Fibroblast of mammary gland (primary cell): ENCODE measurements around the gene RIN1.

Experiments used
- DNase-seq: peaks from one replicate; pipeline ENCODE4 v3.0.0-alpha.2; 2010; ENCODE audit warnings: low read depth
- H3K4me3 ChIP-seq: 2 replicates; pipeline ENCODE4 v1.5.1; 2011; ENCODE audit warnings: low read depth, mild to moderate bottlenecking, low read length, moderate library complexity; ENCODE audit not compliant: control insufficient read depth
- TF ChIP-seq, protein P1 (sequence below): conservative IDR thresholded peaks from 2 replicates; pipeline ENCODE4 v1.5.1; 2011; ENCODE audit warnings: low read depth, low read length, inconsistent platforms; ENCODE audit not compliant: control insufficient read depth, insufficient read depth

Gene RIN1

DNA sequence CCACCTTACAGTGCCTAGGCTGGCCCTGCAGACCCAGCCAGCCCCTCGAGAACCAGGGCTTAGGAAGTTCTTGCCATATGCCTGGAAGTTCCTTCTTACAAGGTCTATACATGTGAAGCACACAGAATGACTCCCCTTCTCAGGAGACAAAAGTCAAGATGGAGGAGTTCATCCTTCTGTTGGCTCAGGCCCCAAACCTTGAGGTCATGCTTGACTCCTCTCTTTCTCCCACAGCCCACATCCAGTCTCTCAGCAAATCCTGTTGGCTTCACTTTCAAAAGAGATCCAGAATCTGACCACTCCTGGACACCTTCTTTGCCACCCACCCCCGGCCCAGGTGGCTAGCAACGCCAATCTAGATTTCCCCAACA, 17.6 kb downstream of the RIN1 start:
- DNase-seq = peak; percentile 87
- no peak overlapping the region for H3K4me3 ChIP-seq
- TF ChIP-seq, protein P1, sequence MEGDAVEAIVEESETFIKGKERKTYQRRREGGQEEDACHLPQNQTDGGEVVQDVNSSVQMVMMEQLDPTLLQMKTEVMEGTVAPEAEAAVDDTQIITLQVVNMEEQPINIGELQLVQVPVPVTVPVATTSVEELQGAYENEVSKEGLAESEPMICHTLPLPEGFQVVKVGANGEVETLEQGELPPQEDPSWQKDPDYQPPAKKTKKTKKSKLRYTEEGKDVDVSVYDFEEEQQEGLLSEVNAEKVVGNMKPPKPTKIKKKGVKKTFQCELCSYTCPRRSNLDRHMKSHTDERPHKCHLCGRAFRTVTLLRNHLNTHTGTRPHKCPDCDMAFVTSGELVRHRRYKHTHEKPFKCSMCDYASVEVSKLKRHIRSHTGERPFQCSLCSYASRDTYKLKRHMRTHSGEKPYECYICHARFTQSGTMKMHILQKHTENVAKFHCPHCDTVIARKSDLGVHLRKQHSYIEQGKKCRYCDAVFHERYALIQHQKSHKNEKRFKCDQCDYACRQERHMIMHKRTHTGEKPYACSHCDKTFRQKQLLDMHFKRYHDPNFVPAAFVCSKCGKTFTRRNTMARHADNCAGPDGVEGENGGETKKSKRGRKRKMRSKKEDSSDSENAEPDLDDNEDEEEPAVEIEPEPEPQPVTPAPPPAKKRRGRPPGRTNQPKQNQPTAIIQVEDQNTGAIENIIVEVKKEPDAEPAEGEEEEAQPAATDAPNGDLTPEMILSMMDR = no peak

DNA sequence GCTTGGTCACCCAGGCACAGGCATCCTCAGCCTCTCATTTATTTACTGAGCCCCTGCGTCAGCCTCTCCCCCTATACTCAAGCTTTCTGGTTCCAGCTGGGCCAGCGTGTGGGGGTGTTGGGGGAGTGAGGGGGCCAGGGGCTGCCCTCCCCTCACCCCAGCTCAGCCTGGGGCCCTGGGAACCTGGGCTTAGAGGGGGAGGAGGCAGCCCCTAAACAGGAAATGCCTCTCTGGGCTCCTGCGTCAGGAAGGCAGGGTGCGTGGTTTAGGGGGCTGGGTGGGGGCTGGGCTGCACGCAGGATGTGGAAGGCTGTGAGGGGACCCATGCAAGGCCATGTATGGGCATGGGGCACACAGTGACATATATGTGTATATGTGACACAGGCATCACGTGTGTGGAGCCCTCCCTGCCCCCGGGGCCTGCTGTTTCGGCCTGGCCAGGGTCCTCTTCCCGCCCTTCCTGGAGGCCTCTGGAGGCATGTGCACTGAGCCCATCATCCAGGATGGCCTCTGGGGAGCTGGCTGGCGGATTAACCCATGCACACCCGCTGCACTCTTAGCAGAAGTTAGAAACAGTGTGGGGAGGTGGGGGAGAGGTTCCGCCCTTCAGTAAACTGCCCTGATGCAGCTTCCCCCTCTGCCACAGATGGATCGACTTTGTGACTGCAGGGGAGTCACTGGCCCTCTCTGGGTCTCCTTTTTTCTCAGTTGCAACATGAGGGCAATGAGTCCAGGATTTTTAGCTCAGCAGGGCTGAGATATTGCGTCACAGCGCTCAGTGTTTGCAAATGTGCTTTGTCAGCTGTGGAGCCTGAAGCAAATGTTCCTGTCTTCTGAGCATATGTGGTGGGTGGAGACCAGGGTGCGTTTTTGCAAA, 18.3 kb downstream of the RIN1 start:
- TF ChIP-seq, protein P1 = no peak
- DNase-seq = peak; percentile 97
- H3K4me3 ChIP-seq = no peak overlapping the region

- no peak overlapping the region for H3K4me3 ChIP-seq
- DNase-seq = peak; percentile 61
- TF ChIP-seq, protein P1 = no peak
These were observed 18.9 kb downstream of the RIN1 start for GRCh38 chr11:66317322-66317722.

- TF ChIP-seq, protein P1 = no peak
- H3K4me3 ChIP-seq = peak within 1 kb of the TSS; percentile 63
- peak; percentile 74 for DNase-seq
These were observed 19.4 kb downstream of the RIN1 start, which contains the start of gene CD248 for GRCh38 chr11:66316849-66317251. TSS of gene CD248 (minus strand) at chr11:66317044. CDS start at chr11:66317027, 17 bp downstream.

GRCh38 chr11:66315921-66316811, 20.1 kb downstream of the RIN1 start:
- H3K4me3 ChIP-seq = peak overlapping the region; percentile 63
- TF ChIP-seq, protein P1 = no peak
- no peak for DNase-seq

DNA sequence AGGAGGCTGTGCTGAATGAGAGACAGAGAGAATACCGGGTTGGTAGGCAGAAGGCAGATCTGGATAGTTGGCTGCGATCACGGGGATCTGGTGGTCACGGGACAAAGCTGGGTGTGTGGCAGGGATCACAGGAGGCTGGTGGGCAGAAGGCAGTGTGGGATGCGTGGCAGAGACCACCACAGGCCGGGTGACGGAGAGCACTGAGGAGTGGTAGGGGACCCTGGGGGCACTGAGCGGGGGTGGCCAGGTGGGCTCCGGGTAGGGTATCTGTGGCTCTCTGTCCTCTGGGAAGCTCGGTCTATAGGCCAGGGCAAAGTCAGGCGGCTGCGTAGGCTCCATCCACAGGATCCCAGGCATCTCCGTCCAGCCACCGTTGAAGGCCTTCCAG, 20.7 kb downstream of the RIN1 start:
- H3K4me3 ChIP-seq = peak overlapping the region; percentile 63
- TF ChIP-seq, protein P1 = no peak
- no peak for DNase-seq
